Transverse colon (tissue), 4 donors: ENCODE data around the gene SMYD3.

ENCODE experiments used
- EP300 ChIP-seq: sonication (generic); formaldehyde crosslinking; IDR thresholded peaks from one replicate; pipeline ENCODE4 v1.6.1; 2017; ENCODE audit warnings: antibody characterized with exemption, low read depth
- POLR2A ChIP-seq: fragments of 450-650 bp; IDR thresholded peaks from one replicate; pipeline ENCODE4 v1.6.1; 2016; ENCODE audit warnings: antibody characterized with exemption, mild to moderate bottlenecking, moderate library complexity
- POLR2AphosphoS5 ChIP-seq, 3 donors: sonication (generic); formaldehyde crosslinking; IDR thresholded peaks; one replicate each; pipeline ENCODE4 v1.6.1; 2016; ENCODE audit warnings: antibody characterized with exemption in 3 of 3
- TF ChIP-seq, protein P1 (sequence below), 5 experiments: fragments of 200-600 bp in 3 of 5; fragments of 450-650 bp in 2 of 5; sonication (generic) in 3 of 5; IDR thresholded peaks; 1 replicate in 2 of 5; 2 replicates in 3 of 5; pipeline ENCODE4 v1.5.1; 2016 to 2017; ENCODE audit warnings: antibody characterized with exemption in 5 of 5, inconsistent platforms in 3 of 5, mild to moderate bottlenecking in 2 of 5, moderate library complexity in 1 of 5

DNA sequence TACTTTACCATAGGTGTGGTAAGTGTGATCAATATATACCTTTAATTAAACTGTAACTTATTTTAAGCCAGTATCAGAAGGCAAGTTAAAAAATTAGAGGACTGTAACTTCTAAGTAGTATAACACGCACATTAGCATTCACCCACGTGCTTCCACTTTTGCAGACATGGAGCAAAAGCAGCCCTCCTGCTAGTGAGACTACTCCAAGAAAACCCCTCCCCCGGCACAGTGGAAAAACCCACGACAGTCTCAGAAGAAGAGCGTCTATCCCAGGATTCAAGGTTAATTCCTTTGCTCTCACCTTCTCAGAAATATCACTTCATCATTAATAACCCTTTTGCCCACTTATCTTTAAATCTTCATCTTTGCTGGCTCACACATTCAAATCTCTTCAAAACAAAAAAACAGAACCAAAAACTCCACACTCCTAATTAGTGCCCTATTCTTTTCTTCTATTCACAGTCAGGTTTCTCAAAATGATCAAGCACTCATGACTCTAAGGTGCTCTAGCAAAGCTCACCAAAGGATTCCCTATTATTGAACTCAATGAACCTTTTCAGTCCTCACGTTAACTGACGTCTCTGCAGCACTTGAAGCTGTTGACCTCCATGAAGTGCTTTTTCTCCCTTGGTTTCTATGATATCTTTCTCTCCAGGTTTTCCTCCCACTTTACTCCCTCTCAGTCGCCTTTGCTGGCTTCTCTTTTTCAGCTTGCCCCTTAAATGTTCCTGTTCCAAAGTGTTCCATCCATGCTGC lies 213.5 kb downstream of the SMYD3 start:
- TF ChIP-seq, protein P1, sequence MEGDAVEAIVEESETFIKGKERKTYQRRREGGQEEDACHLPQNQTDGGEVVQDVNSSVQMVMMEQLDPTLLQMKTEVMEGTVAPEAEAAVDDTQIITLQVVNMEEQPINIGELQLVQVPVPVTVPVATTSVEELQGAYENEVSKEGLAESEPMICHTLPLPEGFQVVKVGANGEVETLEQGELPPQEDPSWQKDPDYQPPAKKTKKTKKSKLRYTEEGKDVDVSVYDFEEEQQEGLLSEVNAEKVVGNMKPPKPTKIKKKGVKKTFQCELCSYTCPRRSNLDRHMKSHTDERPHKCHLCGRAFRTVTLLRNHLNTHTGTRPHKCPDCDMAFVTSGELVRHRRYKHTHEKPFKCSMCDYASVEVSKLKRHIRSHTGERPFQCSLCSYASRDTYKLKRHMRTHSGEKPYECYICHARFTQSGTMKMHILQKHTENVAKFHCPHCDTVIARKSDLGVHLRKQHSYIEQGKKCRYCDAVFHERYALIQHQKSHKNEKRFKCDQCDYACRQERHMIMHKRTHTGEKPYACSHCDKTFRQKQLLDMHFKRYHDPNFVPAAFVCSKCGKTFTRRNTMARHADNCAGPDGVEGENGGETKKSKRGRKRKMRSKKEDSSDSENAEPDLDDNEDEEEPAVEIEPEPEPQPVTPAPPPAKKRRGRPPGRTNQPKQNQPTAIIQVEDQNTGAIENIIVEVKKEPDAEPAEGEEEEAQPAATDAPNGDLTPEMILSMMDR (IDR thresholded peaks at IDR 0.05), result no peak
- TF ChIP-seq EP300, result no peak
- no peak for TF ChIP-seq POLR2A
- no peak for TF ChIP-seq POLR2AphosphoS5 (IDR thresholded peaks at IDR 0.05)
